ENCODE data around the gene MYO1E. TPM values are rescaled to one million over a fixed set of nuclear protein-coding genes. Genes with fewer than 3 reads are reported as not detected.

Gene MYO1E
- total and polyA plus RNA-seq, 2 of the 8 experiments (the other 6 are each of a cell fraction or from before 2014, with no cell fraction given): 19.6 to 142 TPM

DNA sequence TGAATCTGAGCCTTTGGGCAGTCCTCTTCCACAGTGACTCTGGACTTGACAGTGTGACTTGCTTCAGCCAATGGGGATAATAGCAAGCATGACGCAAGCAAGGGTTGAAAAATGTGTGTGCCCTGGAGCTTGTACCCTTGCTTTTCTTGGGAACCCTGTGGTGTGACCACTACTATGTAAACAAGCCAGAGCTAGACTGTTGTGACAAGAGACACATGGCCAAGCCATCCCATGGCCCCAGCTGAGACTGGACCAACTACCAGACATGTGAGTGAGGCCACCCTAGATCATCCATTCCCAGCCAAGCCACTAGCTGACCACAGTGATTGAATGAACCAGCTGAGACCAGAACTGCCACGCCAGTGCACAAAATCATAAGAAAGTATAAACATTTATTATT is 11.8 kb downstream of the MYO1E start:
- Histone ChIP-seq H3K9ac (replicated peaks in 1 of 4; ENCODE audit: extremely low read depth in 1 of 4, low read depth in 3 of 4, low read length in 3 of 4) (no peak overlapping the region), H3K79me1 (ENCODE audit: low read depth, low read length) (peaks cover 5% of the 10 kb centered on the region; the same call in 1 of the 2 replicates), H3K23ac (ENCODE audit: insufficient read length) (no peak overlapping the region), H3K4me1 (replicated peaks in 1 of 4; ENCODE audit: control insufficient read depth in 3 of 4, insufficient read depth in 4 of 4, low read length in 3 of 4) (peaks cover 2 to 8% (median 4%) of the 10 kb centered on the region in 4 experiments; a peak in 6 of 7 replicates), H3K23me2 (ENCODE audit: low read depth, low read length) (no peaks in the 10 kb centered on the region), H2BK5ac (ENCODE audit: low read depth, low read length) (no peak overlapping the region; the same call in 1 of the 2 replicates), H2BK120ac (replicated peaks; ENCODE audit: low read depth, low read length) (no peak overlapping the region), H4K5ac (ENCODE audit: insufficient read length, low read depth, low read length) (no peak overlapping the region), H3K9me3 (ENCODE audit: insufficient read depth in 2 of 2, low read depth in 1 of 2, low read length in 1 of 2) (no peaks in the 10 kb centered on the region), H3K18ac (ENCODE audit: extremely low read depth, low read length) (no peak overlapping the region), H2AK5ac (ENCODE audit: low read depth, low read length) (peak overlapping the region; percentile 11; the same call in 1 of the 2 replicates), H3K27me3 (replicated peaks in 1 of 4; ENCODE audit: control insufficient read depth in 3 of 4, extremely low read depth in 1 of 4, insufficient read depth in 3 of 4, low read length in 3 of 4) (no peaks in the 10 kb centered on the region), H2BK20ac (ENCODE audit: low read length) (no peak overlapping the region; the same call in 1 of the 2 replicates), H3K4ac (replicated peaks; ENCODE audit: insufficient read length, low read depth, low read length) (no peak overlapping the region), H3K27ac (ENCODE audit: low read depth, low read length) (no peak overlapping the region), H4K91ac (replicated peaks; ENCODE audit: insufficient read length, low read length) (no peak overlapping the region), H4K8ac (ENCODE audit: extremely low read depth, insufficient read depth, low read length) (no peak overlapping the region), H3K14ac (ENCODE audit: insufficient read length) (no peak overlapping the region), H3K4me3 (ENCODE audit: extremely low read depth in 1 of 4, insufficient read depth in 2 of 4, low read depth in 3 of 4, low read length in 4 of 4) (no peak overlapping the region), H3K36me3 (ENCODE audit: control insufficient read depth in 2 of 4, insufficient read depth in 4 of 4, low read length in 3 of 4) (0 out of 8 replicates have a peak, but pooled peaks cover 0 to 3% (median 0%) of the 10 kb centered on the region in 4 experiments), H3K4me2 (ENCODE audit: insufficient read depth in 1 of 2, low read depth in 2 of 2, low read length in 2 of 2) (no peak overlapping the region), H3K79me2 (ENCODE audit: control insufficient read depth in 1 of 2, insufficient read depth in 2 of 2, low read length in 2 of 2) (peaks cover 7 to 88% of the 10 kb centered on the region in 2 experiments), H2AFZ (ENCODE audit: low read length) (no peak overlapping the region), H3K56ac (replicated peaks; ENCODE audit: insufficient read length, low read depth, low read length) (no peak overlapping the region), H2BK12ac (ENCODE audit: low read depth, low read length) (peak overlapping the region; percentile 73), H4K20me1 (replicated peaks in 1 of 2; ENCODE audit: control insufficient read depth in 1 of 2, insufficient read depth in 2 of 2, low read length in 2 of 2) (peaks cover 2 to 3% of the 10 kb centered on the region in 2 experiments), H2BK15ac (ENCODE audit: low read length) (no peak overlapping the region; the same call in 1 of the 2 replicates)
- ChIA-PET POLR2A (ENCODE audit: partially characterized antibody) (interaction anchor here (1.2 to 12.8 kb wide), 2 partner anchors 7 to 25 kb away, joined by 5 to 151 read pairs; partner anchors contain the start of gene MYO1E), CTCF (ENCODE audit: partially characterized antibody) (interaction anchor here (0.7 to 3.5 kb wide), 19 partner anchors 8 to 130 kb away, joined by 3 to 29 read pairs (median 6); partner anchors contain the start of gene MYO1E)
- TF ChIP-seq CEBPB (IDR thresholded peaks at IDR 0.05; ENCODE audit: low read depth, low read length) (peak; percentile 43; the same call in 1 of the 2 replicates), NANOG (IDR thresholded peaks at IDR 0.05; ENCODE audit: insufficient read depth, low read depth, low read length, poor library complexity, severe bottlenecking) (no peak)
- FAIRE-seq (no peak), DNase-seq (ENCODE audit: low read depth in 1 of 2, low spot score in 2 of 2) (no peak)
- WGBS, 2 experiments (ENCODE audit: extremely low coverage in 1 of 2, insufficient coverage in 1 of 2, insufficient read length in 1 of 2, insufficient replicate concordance in 2 of 2, low coverage in 1 of 2, low lambda C conversion rate in 2 of 2, missing lambda C conversion rate in 1 of 2): 84% methylated on average over 2 of the region's 2 CpGs; no CpG with 5 or more reads in 1 of the 2 experiments
